Effector CD8-positive, alpha-beta T cell (primary cell): Measurements from ENCODE around the gene CCDC85A.

Experiments used
- DNase-seq: peaks from one replicate; lab custom pipeline; 2025; lab: John Stamatoyannopoulos, UW

CCDC85A gene

DNA sequence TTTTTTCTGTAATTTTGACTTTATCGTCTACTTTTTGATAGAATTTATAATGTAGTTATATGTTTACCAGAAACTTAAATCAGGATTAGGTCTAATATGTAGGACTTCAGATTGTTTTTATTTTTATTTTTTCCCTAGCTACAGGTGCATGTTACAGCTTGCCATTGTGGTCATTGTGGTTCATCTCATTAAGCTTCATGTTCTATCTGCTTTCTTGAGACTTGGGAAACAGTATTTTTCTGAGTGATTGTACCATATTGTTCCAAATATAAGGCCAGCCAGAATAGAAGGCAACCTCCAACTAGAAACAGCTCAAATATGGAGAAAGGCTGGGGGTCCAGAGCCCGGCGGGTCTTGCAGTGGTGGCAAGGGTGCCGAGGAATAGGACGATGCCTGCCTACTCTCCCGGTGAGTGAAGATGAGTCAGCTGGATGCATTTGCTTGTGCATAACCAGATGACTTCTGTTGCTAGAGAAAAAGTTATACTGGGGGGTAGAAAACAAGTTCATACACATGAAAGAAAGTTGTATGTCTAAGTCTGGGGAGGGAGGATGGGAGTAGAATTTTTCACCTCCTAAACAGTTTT, 188.4 kb downstream of the CCDC85A start:
- no peak for DNase-seq

DNA sequence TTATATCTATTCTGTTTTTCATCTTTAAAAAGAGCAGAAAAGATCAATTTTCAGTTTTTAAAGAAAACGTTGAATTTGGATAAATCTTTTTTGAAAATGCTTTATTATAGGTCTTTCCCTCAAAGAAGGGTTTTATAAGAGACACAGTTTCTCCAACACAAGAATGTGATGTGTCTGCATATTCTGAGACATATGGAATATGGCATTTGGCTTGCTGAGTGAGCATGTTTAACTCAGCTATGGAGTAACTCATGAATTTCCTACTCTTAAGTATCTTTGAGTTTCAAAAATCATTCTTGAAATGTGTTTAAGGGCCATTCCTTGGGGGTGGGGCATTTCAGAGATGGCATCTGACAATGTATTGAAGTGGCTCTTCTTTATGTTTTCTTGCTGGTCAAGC, 191.5 kb downstream of the CCDC85A start:
- no peak for DNase-seq

DNA sequence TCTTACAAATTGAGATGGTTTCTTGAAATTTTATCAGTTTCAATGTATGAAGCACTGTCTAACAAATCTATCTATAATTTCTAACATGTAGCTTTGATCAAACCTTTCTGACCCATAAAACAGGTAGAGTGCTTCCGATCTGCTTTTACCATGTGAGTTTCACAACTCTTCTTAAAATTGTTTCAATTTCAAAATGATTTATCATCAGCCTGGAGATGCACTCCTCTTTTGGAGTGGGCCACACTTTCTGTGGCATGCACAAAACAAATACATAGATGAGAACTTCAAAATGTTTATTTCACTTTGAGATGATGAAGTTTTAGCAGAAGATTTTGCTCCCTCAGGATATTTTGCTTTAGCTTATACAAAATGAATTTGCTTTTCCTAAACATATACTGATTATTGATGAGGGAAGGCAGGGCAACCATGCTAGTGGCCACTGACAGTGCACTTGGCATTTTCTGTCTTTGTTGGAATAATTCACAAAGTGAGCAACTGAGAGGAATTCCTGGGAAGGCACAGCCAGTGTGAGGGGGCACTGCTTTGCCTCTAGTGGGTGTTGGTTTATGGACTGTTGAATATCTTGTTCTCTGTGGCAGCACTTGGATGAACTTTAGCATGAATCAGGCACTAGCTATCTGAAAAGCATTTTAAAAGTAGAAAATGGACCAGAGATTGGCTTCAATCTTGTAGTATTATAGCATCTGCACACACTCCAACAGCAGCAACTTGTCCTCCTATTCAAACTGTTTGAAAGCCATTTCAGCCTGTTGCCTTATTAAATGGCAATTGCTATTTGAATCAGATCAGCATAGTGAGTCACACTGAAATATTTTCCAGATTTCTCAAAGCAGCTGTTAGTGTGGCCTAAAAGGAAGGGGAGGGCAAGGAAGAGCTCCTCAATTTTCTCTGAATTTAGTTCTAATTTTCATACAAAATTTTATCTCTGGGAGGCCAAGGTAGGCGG, 193.2 kb downstream of the CCDC85A start:
- DNase-seq = no peak

GRCh38 chr2:56379066-56379465, 195.3 kb downstream of the CCDC85A start:
- no peak for DNase-seq

GRCh38 chr2:56380861-56381260, 197.1 kb downstream of the CCDC85A start:
- no peak for DNase-seq

DNA sequence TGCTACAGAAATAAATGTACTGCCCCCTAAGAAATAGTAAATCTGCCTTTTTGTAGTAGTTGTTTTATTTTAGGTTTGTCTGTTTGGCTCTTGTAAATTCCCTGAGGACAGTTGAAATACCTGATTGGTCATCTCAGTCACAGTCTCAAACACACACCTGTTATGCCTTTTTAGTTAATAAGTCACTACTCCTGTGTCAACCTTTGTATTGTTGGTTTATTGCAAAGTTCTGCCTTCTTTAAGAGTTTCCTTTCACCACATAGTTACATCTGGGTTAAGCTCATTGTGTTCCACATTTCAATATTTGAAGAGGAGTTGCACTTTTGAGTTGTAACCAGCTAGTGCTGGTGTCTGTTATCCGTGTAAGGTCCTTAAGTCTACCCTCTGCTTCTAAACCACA, 198.7 kb downstream of the CCDC85A start:
- no peak for DNase-seq

- DNase-seq = no peak
These were observed 202.9 kb downstream of the CCDC85A start for GRCh38 chr2:56386657-56387056.

GRCh38 chr2:56390644-56391043, 206.9 kb downstream of the CCDC85A start:
- no peak for DNase-seq

DNA sequence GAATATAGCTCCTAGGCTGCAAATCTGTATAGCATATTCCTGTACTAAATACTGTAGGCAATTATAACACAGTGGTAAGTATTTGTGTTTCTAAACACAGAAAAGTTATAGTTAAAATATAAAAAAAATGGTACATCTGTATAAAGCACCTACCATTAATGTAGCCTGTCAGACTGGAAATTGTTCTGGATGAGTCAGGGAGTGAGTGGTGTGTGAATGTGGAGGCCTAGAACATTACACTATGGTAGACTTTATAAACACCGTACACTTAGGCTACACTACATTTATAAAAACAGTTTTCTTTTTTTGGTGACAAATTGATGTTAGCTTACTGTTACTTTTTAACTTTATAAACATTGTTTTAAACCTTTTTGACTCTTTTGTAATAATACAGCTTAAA, 226.3 kb downstream of the CCDC85A start:
- no peak for DNase-seq

- no peak for DNase-seq
These were observed 232.8 kb downstream of the CCDC85A start for GRCh38 chr2:56416500-56417176.
